DOHH2 (cell line): Measurements from ENCODE around the gene SEC61A1.

Source experiments
- H3F3A ChIP-seq: fragments of 200-600 bp; sonication (generic), shearing (Covaris generic); 2 replicates; pipeline ENCODE4 v1.6.0; 2016; ENCODE audit warnings: antibody characterized with exemption, mild to moderate bottlenecking; ENCODE audit not compliant: control insufficient read depth, insufficient read depth
- H3K27ac ChIP-seq: fragments of 200-600 bp; sonication (generic); 2 replicates; pipeline ENCODE4 v1.5.1; 2014; ENCODE audit warnings: low read depth, mild to moderate bottlenecking, low read length, moderate library complexity
- H3K27me3 ChIP-seq: fragments of 200-600 bp; sonication (generic); 2 replicates; pipeline ENCODE4 v1.6.1; 2014; ENCODE audit warnings: mild to moderate bottlenecking, low read length, mixed read lengths; ENCODE audit not compliant: control insufficient read depth
- H3K36me3 ChIP-seq: fragments of 200-600 bp; sonication (generic); 2 replicates; pipeline ENCODE4 v1.6.1; 2014; ENCODE audit warnings: mild to moderate bottlenecking, low read length, moderate library complexity, mixed read lengths; ENCODE audit not compliant: control insufficient read depth
- H3K4me1 ChIP-seq: fragments of 200-600 bp; sonication (generic); 2 replicates; pipeline ENCODE4 v1.6.1; 2014; ENCODE audit warnings: mild to moderate bottlenecking, low read length, mixed read lengths; ENCODE audit not compliant: control insufficient read depth
- H3K4me2 ChIP-seq: fragments of 200-600 bp; sonication (generic); 2 replicates; pipeline ENCODE4 v1.6.0; 2014; ENCODE audit warnings: mild to moderate bottlenecking, low read length, moderate library complexity
- H3K4me3 ChIP-seq: fragments of 200-600 bp; sonication (generic); 2 replicates; pipeline ENCODE4 v1.5.1; 2014; ENCODE audit warnings: mild to moderate bottlenecking, low read length, mixed read lengths
- H3K79me2 ChIP-seq: fragments of 200-600 bp; sonication (generic); 2 replicates; pipeline ENCODE4 v1.6.1; 2014; ENCODE audit warnings: mild to moderate bottlenecking, low read length, mixed read lengths; ENCODE audit not compliant: control insufficient read depth
- H3K9me2 ChIP-seq: fragments of 200-600 bp; sonication (generic); replicated peaks from 2 replicates; pipeline ENCODE4 v1.6.1; 2014; ENCODE audit warnings: mild to moderate bottlenecking, low read length, mixed read lengths; ENCODE audit not compliant: control insufficient read depth
- H3K9me3 ChIP-seq: fragments of 200-600 bp; sonication (generic); 2 replicates; pipeline ENCODE4 v1.6.1; 2014; ENCODE audit warnings: antibody characterized with exemption, low read length, mixed read lengths; ENCODE audit not compliant: control insufficient read depth, insufficient read depth
- H4K20me1 ChIP-seq: fragments of 200-600 bp; sonication (generic); 2 replicates; pipeline ENCODE4 v1.6.0; 2014; ENCODE audit warnings: low read depth, mild to moderate bottlenecking, antibody characterized with exemption, low read length, moderate library complexity; ENCODE audit not compliant: control insufficient read depth, insufficient read depth
- EZH2phosphoT487 ChIP-seq: fragments of 200-600 bp; sonication (generic); IDR thresholded peaks from 2 replicates; pipeline ENCODE4 v1.6.1; 2017; ENCODE audit warnings: borderline replicate concordance, mild to moderate bottlenecking, antibody characterized with exemption, low read length, moderate library complexity, mixed read lengths
- TF ChIP-seq, protein P1 (sequence below): fragments of 200-600 bp; sonication (generic); IDR thresholded peaks from one replicate; pipeline ENCODE4 v1.5.1; 2014; ENCODE audit warnings: antibody characterized with exemption, mild to moderate bottlenecking, low read depth, low read length; ENCODE audit not compliant: poor library complexity, severe bottlenecking

SEC61A1 gene

DNA sequence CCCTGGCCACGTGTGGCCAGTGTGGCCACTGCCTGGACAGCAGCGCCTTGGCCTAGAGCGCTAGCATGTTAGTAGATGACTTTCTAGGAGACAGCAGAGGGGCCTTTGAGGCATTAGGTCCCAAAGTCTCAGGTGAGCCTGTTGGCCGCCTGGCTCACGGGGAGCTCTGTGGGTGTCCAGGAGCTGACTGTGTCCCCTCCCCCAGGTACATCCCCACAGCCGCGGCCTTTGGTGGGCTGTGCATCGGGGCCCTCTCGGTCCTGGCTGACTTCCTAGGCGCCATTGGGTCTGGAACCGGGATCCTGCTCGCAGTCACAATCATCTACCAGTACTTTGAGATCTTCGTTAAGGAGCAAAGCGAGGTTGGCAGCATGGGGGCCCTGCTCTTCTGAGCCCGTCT, 17.0 kb downstream of the SEC61A1 start:
- Histone ChIP-seq H3K79me2 (peaks cover 28% of the 10 kb centered on the region), H3K9me2 (no peaks in the 10 kb centered on the region), H3K4me3 (no peak overlapping the region), H3K4me2 (no peak overlapping the region), H3K9me3 (no peaks in the 10 kb centered on the region), H3K27me3 (no peaks in the 10 kb centered on the region), H3K4me1 (no peaks in the 10 kb centered on the region), H3K36me3 (peaks cover 98% of the 10 kb centered on the region), H3F3A (peaks cover 20% of the 10 kb centered on the region; the same call in 1 of the 2 replicates), H3K27ac (no peak overlapping the region), H4K20me1 (peaks cover 19% of the 10 kb centered on the region)
- no peak for TF ChIP-seq EZH2phosphoT487
- TF ChIP-seq, protein P1, sequence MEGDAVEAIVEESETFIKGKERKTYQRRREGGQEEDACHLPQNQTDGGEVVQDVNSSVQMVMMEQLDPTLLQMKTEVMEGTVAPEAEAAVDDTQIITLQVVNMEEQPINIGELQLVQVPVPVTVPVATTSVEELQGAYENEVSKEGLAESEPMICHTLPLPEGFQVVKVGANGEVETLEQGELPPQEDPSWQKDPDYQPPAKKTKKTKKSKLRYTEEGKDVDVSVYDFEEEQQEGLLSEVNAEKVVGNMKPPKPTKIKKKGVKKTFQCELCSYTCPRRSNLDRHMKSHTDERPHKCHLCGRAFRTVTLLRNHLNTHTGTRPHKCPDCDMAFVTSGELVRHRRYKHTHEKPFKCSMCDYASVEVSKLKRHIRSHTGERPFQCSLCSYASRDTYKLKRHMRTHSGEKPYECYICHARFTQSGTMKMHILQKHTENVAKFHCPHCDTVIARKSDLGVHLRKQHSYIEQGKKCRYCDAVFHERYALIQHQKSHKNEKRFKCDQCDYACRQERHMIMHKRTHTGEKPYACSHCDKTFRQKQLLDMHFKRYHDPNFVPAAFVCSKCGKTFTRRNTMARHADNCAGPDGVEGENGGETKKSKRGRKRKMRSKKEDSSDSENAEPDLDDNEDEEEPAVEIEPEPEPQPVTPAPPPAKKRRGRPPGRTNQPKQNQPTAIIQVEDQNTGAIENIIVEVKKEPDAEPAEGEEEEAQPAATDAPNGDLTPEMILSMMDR: no peak

DNA sequence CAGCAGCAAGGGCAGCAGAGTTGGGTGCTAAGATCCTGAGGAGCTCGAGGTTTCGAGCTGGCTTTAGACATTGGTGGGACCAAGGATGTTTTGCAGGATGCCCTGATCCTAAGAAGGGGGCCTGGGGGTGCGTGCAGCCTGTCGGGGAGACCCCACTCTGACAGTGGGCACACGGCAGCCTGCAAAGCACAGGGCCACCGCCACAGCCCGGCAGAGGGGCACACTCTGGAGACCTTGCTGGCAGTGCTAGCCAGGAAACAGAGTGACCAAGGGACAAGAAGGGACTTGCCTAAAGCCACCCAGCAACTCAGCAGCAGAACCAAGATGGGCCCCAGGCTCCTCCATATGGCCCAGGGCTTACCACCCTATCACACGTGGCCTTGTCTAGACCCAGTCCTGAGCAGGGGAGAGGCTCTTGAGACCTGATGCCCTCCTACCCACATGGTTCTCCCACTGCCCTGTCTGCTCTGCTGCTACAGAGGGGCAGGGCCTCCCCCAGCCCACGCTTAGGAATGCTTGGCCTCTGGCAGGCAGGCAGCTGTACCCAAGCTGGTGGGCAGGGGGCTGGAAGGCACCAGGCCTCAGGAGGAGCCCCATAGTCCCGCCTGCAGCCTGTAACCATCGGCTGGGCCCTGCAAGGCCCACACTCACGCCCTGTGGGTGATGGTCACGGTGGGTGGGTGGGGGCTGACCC, 18.8 kb downstream of the SEC61A1 start:
- Histone ChIP-seq H3K36me3 (peaks cover 92% of the 10 kb centered on the region), H3K79me2 (peaks cover 30% of the 10 kb centered on the region)

DNA sequence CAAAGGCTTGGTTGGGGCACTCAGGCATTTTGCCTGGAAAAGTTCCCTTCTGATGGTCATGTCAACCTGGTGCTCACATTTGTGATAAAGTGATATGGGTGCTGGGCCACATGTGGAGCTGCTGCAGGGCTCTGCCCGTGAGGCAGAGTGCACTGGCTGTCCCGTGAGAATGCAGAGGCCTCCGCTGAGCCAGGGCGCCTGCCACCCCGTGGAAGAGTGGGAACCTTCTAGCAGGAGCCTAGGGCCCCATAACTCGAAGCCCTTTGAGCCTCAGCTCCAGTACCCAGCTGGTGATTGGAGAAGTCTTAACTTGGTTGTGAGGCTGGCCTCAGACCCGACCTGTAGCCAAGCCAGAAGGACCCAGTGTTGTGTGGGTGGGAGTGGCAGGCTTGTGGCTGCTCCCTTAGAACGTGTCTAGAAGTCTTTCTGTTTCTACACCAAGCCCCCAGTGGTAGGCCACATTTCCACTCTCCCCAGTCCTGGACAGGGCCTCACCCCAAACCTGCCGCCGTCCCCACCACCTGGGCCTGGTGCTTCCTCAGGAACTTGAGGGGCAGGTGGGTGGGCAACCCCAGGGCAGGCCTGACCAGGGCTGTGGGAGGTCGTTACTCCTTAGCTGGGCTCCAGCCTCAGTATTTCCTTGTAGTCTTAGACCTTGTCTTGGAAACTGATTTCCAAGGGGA, 19.7 kb downstream of the SEC61A1 start:
- Histone ChIP-seq H3K27me3 (no peaks in the 10 kb centered on the region), H3K36me3 (peaks cover 83% of the 10 kb centered on the region), H3K27ac (no peak overlapping the region), H3F3A (peaks cover 17% of the 10 kb centered on the region), H3K9me3 (no peaks in the 10 kb centered on the region), H3K9me2 (no peaks in the 10 kb centered on the region), H4K20me1 (peaks cover 19% of the 10 kb centered on the region), H3K79me2 (peaks cover 31% of the 10 kb centered on the region), H3K4me3 (no peak overlapping the region), H3K4me2 (no peak overlapping the region), H3K4me1 (peaks cover 13% of the 10 kb centered on the region)
- TF ChIP-seq, protein P1: no peak
- no peak for TF ChIP-seq EZH2phosphoT487

More for the DNA sequence above, 18.8 kb downstream of the SEC61A1 start:
- Histone ChIP-seq H3K27me3 (no peaks in the 10 kb centered on the region), H4K20me1 (peaks cover 22% of the 10 kb centered on the region), H3K4me3 (no peak overlapping the region), H3F3A (peaks cover 18% of the 10 kb centered on the region), H3K4me2 (no peak overlapping the region), H3K9me2 (no peaks in the 10 kb centered on the region), H3K9me3 (no peaks in the 10 kb centered on the region), H3K4me1 (peaks cover 5% of the 10 kb centered on the region), H3K27ac (no peak overlapping the region)
- TF ChIP-seq EZH2phosphoT487: no peak
- TF ChIP-seq, protein P1: no peak
